ENCODE data around the gene BNIP5. TPM values are rescaled to one million over a fixed set of nuclear protein-coding genes. Genes with fewer than 3 reads are reported as not detected.

The BNIP5 gene
- total RNA-seq, 1 donor from 2014 or later = not detected

- no peaks in the 10 kb centered on the region for H3K4me1 Mint-ChIP-seq (ENCODE audit: low read depth)
- H3K27me3 Mint-ChIP-seq (ENCODE audit: low read depth) = peaks cover 66% of the 10 kb centered on the region
- H3K27ac Mint-ChIP-seq (ENCODE audit: unreplicated experiment) = no peak overlapping the region
- H3K9me3 Mint-ChIP-seq (ENCODE audit: low read depth) = peaks cover 1% of the 10 kb centered on the region
- no peak for TF ChIP-seq CTCF (IDR thresholded peaks at IDR 0.05)
- H3K4me3 Mint-ChIP-seq (ENCODE audit: unreplicated experiment) = no peak overlapping the region
- no peak for DNase-seq (ENCODE audit: low spot score)
- peaks cover 1% of the 10 kb centered on the region for H3K36me3 Mint-ChIP-seq (ENCODE audit: low read depth)
Observed at GRCh38 chr6:36277946-36278470, 58.7 kb downstream of the BNIP5 start.

- peaks cover 1% of the 10 kb centered on the region for H3K36me3 Mint-ChIP-seq (ENCODE audit: low read depth)
Observed at GRCh38 chr6:36276581-36277536, 59.8 kb downstream of the BNIP5 start.

GRCh38 chr6:36273802-36274514 is 62.7 kb downstream of the BNIP5 start:
- Mint-ChIP-seq H3K27ac (ENCODE audit: unreplicated experiment) (no peak overlapping the region), H3K36me3 (ENCODE audit: low read depth) (peaks cover 1% of the 10 kb centered on the region), H3K4me3 (ENCODE audit: unreplicated experiment) (no peak overlapping the region), H3K27me3 (ENCODE audit: low read depth) (peaks cover 60% of the 10 kb centered on the region), H3K9me3 (ENCODE audit: low read depth) (no peaks in the 10 kb centered on the region), H3K4me1 (ENCODE audit: low read depth) (no peaks in the 10 kb centered on the region)
- DNase-seq (ENCODE audit: low spot score) = no peak
- no peak for TF ChIP-seq CTCF (IDR thresholded peaks at IDR 0.05)

More at GRCh38 chr6:36276581-36277536, 59.8 kb downstream of the BNIP5 start:
- no peak overlapping the region for H3K4me3 Mint-ChIP-seq (ENCODE audit: unreplicated experiment)
- H3K27me3 Mint-ChIP-seq (ENCODE audit: low read depth) = peaks cover 66% of the 10 kb centered on the region
- H3K4me1 Mint-ChIP-seq (ENCODE audit: low read depth) = no peaks in the 10 kb centered on the region
- no peak overlapping the region for H3K27ac Mint-ChIP-seq (ENCODE audit: unreplicated experiment)
- no peak for DNase-seq (ENCODE audit: low spot score)
- TF ChIP-seq CTCF (IDR thresholded peaks at IDR 0.05) = no peak
- H3K9me3 Mint-ChIP-seq (ENCODE audit: low read depth) = no peaks in the 10 kb centered on the region

GRCh38 chr6:36273067-36273466 is 63.6 kb downstream of the BNIP5 start:
- H3K4me3 Mint-ChIP-seq (ENCODE audit: unreplicated experiment) = no peak overlapping the region
- H3K27ac Mint-ChIP-seq (ENCODE audit: unreplicated experiment) = no peak overlapping the region
- H3K9me3 Mint-ChIP-seq (ENCODE audit: low read depth) = no peaks in the 10 kb centered on the region
- no peaks in the 10 kb centered on the region for H3K4me1 Mint-ChIP-seq (ENCODE audit: low read depth)
- DNase-seq (ENCODE audit: low spot score) = no peak
- no peak for TF ChIP-seq CTCF (IDR thresholded peaks at IDR 0.05)
- H3K27me3 Mint-ChIP-seq (ENCODE audit: low read depth) = peaks cover 53% of the 10 kb centered on the region
- H3K36me3 Mint-ChIP-seq (ENCODE audit: low read depth) = peaks cover 1% of the 10 kb centered on the region

- DNase-seq (ENCODE audit: low spot score) = no peak
- Mint-ChIP-seq H3K4me3 (ENCODE audit: unreplicated experiment) (no peak overlapping the region), H3K27me3 (ENCODE audit: low read depth) (peaks cover 50% of the 10 kb centered on the region), H3K36me3 (ENCODE audit: low read depth) (peaks cover 1% of the 10 kb centered on the region), H3K9me3 (ENCODE audit: low read depth) (no peaks in the 10 kb centered on the region), H3K4me1 (ENCODE audit: low read depth) (no peaks in the 10 kb centered on the region), H3K27ac (ENCODE audit: unreplicated experiment) (no peak overlapping the region)
- no peak for TF ChIP-seq CTCF (IDR thresholded peaks at IDR 0.05)
Observed at GRCh38 chr6:36272234-36272633, 64.5 kb downstream of the BNIP5 start.
